HG03571 (cell line): ENCODE results near the gene YPEL1.
"Not testable (repeated sequence)": the region's sequence is repeated elsewhere in the genome, so short reads cannot be mapped to it uniquely, and the experiment has no call there.

Experiments
- ATAC-seq: cut with Tn5 transposase; IDR thresholded peaks from one replicate; pipeline ENCODE4 v1.9.1; 2021; ENCODE audit not compliant: unreplicated experiment

The YPEL1 gene

GRCh38 chr22:21701384-21701971 is 34.1 kb downstream of the YPEL1 start:
- no peak for ATAC-seq

- ATAC-seq, result no peak
These were observed 34.8 kb downstream of the YPEL1 start for GRCh38 chr22:21700822-21701221.

GRCh38 chr22:21699643-21700042 is 36.0 kb downstream of the YPEL1 start:
- ATAC-seq, result no peak

- no peak for ATAC-seq
These were observed 36.9 kb downstream of the YPEL1 start for GRCh38 chr22:21698430-21699329.

- ATAC-seq, result no peak
These were observed 37.7 kb downstream of the YPEL1 start for GRCh38 chr22:21697880-21698279.

GRCh38 chr22:21697021-21697771 is 38.4 kb downstream of the YPEL1 start:
- ATAC-seq, result no peak

GRCh38 chr22:21696115-21696514 is 39.5 kb downstream of the YPEL1 start:
- no peak for ATAC-seq

GRCh38 chr22:21695430-21696085 is 40.0 kb downstream of the YPEL1 start:
- no peak for ATAC-seq

- ATAC-seq, result no peak
These were observed 40.7 kb downstream of the YPEL1 start for GRCh38 chr22:21694795-21695429.

GRCh38 chr22:21694394-21694793 is 41.2 kb downstream of the YPEL1 start:
- ATAC-seq, result no peak

GRCh38 chr22:21693999-21694341 is 41.6 kb downstream of the YPEL1 start:
- ATAC-seq, result no peak

- no peak for ATAC-seq
These were observed 42.1 kb downstream of the YPEL1 start for GRCh38 chr22:21693333-21693998.

GRCh38 chr22:21692856-21693255 is 42.7 kb downstream of the YPEL1 start:
- not testable (repeated sequence) for ATAC-seq

GRCh38 chr22:21691816-21692215 is 43.8 kb downstream of the YPEL1 start:
- no peak for ATAC-seq

GRCh38 chr22:21690401-21690801 is 45.2 kb downstream of the YPEL1 start:
- no peak for ATAC-seq

GRCh38 chr22:21688706-21689381 is 46.8 kb downstream of the YPEL1 start:
- ATAC-seq, result no peak

GRCh38 chr22:21688341-21688705 is 47.3 kb downstream of the YPEL1 start:
- no peak for ATAC-seq

- no peak for ATAC-seq
These were observed 47.8 kb downstream of the YPEL1 start for GRCh38 chr22:21687685-21688259.

GRCh38 chr22:21686634-21687393 is 48.8 kb downstream of the YPEL1 start:
- ATAC-seq, result no peak
